HG02852 (cell line): ENCODE data around the gene MLF1.
"Not testable (repeated sequence)": the region's sequence is repeated elsewhere in the genome, so short reads cannot be mapped to it uniquely, and the experiment has no call there.

ENCODE experiments used
- ATAC-seq: cut with Tn5 transposase; IDR thresholded peaks from one replicate; pipeline ENCODE4 v1.9.1; 2021; ENCODE audit warnings: mild to moderate bottlenecking, moderate library complexity; ENCODE audit not compliant: unreplicated experiment

Gene MLF1, protein sequence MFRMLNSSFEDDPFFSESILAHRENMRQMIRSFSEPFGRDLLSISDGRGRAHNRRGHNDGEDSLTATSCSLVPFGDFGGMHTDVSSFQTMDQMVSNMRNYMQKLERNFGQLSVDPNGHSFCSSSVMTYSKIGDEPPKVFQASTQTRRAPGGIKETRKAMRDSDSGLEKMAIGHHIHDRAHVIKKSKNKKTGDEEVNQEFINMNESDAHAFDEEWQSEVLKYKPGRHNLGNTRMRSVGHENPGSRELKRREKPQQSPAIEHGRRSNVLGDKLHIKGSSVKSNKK

DNA sequence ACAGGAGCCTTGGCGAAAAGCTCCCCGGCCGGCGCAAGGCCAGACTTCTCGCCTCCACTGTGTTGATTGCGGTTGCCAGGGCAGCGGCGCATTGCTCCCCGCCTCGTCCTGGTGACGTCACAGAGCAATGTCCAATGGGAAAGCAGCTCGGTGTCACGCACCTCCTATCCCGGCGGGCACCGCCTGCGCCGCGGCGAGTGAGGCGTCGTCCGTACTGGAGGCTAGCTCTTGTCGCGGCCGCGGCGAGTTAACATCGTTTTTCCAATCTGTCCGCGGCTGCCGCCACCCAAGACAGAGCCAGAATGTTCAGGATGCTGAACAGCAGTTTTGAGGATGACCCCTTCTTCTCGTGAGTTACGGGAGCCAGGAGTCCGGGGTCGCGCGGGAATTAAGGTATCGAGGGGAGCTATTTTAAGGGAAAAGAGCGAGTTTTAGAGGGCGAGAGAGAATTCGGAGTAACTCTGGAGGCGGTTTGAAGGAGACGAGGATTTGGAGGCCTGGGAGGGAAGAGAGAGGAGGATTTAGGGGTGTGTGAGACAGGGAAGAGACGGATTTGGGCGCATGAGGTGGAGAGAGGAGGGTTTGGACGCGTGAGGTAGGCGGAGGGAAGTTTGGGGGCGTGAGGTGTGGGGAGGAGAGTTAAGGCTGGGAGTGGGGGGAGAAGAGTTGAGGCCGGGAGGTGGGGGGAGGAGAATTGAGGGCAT lies at the start of gene MLF1:
Gene MLF1, plus strand, starts transcription at position 196 of the 704 bp plus-strand sequence. Its CDS starts 107 bp downstream, at position 303.
- peak; percentile 100 for ATAC-seq

DNA sequence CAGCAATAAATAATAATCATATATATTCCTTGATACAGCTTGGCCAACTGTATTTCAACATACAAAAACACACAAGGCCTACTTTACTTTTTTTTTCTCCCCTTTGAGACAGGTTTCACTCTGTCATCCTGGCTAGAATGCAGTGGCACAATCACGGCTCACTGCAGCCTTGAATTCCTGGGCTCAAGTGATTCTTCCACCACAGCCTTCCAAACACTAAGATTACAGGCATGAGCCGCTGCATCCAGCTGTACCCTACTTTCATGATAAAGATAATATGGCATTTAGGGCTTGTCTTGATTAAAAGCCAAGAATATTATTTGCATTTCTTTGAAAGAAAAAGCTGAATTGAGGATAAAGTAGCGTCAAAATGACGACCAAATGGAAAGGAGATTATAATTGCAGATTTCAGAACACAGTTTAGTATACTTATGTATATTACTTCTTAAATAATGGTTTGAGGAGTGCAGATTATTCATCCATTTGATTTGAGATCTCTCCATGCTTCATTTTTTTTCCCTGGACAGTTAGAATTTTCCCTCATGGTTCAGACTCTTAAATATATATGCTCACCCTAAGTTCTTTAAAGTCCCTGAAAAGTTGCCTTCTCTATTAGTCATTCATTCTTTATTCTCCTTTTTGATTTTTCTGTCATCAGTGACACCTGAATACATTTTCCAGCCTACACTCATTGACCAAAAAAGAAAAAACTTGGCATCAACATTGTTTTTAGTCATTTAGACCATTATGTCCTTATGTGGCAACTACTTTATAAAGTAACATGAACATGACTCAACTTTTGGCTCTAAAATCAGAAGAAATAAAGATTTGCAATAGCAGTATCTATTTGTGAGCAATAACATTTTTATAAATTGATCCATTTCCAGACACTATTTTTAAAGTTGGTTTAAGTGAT lies 48.5 kb upstream of the MLF1 start:
- ATAC-seq = no peak

DNA sequence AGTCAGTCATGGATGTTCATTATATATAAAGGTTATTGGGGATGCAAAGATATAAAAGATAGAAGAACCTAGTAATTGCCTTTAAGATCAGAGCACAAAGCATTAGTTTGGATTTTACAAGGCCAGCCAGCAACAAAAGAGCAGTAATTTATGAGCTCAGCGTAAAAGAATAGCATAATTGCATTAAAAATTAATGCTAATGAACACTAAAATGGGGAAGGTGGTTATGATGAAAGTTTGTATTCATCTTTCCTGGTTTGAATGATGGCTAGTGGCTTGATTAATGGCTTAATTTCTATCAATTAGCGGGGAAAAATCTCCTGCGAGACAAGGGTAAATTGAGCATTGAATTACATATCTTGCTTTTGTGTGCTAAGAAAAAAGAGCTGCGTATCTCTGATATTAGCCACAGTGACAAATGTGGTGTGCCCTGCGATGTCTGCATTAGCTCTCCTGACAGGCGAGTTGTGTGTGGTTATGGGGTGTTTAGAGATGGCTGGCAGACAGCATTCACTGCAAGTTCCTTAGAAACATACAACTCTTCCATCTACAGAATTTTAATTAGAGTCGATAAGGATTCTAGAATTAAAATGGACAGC lies 42.8 kb upstream of the MLF1 start:
- no peak for ATAC-seq

DNA sequence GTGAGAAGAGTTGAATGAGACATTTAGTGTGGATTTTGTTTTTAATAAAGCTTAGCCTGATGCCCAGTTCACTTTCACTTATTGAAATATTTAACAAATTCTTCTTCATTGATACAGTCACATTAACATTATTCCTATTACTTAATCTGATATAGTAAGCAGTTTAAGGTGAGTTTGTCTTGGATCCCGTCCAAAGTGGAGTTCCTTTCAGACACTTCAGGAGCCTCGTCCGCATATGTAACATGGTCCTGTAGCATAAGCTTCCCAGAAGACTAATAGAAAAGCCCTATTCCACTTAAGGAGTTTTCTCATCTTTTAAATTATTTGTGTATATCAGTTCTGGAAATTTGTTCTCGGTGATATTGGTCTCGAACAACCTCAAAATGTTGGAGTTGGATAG lies 39.7 kb upstream of the MLF1 start:
- ATAC-seq = no peak

DNA sequence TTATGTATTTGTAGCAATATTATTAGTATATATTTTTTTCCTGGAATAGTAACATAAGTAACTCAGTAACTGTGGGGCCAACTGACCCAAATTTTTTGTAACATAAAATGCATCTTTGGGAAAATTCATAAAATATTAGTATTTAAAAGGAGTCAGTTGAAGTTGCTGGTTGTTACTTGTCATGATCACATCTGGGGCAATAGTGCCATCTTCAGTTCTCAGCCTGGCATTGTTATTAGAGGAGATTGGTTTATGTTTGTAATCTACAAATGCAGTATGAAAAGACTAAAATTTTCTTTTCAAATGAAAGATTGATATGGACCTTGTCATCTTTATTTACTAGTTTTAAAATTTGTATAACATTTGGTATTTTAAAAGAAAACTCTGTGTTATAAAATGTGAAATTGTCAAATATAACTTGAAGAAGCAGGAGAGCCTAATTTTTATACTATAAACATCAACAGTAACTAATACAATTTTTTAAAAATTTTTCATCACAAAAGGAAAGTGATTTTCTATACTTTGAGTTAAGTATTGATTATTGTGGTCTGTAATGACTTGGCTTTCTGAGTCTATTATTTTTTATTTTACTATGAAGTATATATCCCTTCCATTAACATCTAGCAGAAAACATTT lies 38.8 kb upstream of the MLF1 start:
- ATAC-seq = no peak

DNA sequence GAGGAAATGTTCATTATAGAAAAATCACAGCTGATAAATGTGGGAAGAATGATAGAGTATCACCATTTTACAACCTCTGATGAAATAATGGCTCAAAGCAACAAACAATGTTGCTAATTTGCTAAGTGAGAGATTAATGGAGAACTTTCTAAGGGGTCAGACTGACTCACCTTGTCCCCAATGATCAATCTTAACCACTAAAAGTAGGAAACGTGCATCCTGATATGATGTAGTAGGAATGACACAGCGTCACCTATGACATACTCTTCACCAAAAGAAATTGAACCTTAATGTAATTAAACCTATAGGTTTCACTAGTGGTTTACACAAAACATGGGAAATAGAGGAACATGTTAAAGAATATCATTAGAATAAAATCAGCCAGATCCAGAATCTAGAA lies 35.1 kb upstream of the MLF1 start:
- no peak for ATAC-seq

DNA sequence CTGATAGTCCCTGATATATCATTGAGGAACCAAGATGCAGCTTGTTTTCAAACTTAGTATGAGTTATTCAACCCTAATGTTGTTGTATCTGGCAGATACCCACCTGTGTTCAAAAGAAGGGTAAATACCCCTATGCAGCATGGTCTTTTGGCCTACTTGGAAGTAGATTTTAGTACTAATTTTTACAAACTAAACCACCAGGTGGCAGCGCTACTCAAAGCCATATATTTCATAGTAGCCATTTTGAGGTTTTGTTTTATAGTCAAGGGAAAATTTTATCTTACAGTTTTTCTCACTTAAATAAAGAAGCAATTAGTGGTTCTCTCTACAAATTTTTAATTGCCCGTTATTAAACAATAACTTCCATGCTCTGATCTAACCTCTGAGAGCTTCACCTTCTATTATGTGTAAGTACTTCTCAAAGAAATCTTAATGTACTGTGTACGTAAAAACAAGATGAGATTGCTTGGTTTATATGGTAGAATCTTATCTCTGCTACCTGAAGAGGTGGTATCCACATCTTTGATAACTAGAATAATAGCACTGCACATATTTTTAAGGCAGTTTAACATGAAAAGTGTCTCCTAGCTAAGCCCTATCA lies 31.5 kb upstream of the MLF1 start:
- peak; percentile 77 for ATAC-seq

DNA sequence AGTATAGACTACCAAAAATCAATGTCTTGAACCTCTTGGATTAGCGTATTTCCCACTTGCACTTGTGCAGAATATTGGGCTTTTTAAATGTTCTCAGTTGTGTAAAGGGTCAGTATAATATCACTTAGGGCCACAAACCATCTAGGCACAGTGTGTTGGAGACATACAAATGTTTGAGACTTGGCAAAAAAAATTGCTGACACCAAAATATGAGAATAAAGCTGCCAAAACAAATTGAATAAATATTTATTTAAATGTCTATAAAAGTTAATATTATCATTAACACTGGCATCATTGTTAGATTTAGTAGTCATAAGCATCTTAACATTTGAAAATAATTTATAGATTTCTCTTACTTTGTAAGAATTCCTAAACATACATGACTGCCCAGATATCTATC lies 30.9 kb upstream of the MLF1 start:
- no peak for ATAC-seq

DNA sequence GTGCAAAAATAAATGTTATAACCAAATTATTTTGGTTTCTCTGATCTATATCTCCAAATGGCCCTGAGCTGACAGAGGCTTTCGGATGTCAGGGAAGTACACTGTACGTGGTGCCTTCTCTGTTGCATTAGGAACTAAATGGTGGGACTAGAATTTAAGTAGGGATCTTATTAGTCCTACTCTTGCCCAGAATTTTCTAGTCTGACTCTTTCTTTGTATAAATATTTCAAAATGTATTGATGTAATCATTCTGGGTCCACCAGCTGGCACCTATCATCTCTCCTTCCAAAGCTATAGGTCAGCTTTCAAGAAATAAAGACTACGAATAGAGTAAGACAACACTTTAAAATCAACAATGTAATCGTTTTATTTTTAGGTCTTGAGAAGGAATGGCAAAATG lies 22.3 kb upstream of the MLF1 start:
- no peak for ATAC-seq

DNA sequence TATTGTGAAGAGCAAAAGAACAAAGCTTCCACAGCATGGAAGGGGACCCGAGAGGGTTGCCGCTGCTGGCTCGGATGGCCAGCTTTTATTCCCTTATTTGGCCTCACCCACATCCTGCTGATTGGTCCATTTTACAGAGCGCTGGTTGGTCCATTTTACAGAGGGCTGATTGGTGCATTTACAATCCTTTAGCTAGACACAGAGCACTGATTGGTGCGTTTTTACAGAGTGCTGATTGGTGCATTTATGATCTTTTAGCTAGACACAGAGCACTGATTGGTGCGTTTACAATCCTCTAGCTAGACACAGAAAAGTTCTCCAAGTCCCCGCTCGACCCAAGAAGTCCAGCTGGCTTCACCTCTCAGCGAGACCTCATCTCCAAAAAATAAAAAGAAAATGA lies 21.1 kb upstream of the MLF1 start:
- ATAC-seq = not testable (repeated sequence)

DNA sequence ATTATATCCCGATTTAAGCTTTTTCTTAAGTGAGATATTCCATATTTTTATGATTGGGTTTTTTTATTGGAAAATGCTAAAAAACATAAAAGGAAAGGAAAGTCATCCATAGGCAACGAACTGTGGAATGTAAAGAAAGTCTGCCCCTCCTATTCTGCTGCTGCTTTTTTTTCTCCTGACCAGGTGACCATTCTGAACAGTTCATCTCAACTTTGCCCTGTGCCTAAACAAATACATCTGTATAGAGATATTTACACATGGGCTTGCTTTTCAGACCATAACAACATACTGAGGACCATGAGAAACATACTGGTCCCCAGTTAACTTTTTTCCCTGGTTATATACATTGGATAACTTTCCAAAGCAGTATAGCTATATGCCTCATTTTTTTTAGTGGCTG lies 18.9 kb upstream of the MLF1 start:
- ATAC-seq = no peak

DNA sequence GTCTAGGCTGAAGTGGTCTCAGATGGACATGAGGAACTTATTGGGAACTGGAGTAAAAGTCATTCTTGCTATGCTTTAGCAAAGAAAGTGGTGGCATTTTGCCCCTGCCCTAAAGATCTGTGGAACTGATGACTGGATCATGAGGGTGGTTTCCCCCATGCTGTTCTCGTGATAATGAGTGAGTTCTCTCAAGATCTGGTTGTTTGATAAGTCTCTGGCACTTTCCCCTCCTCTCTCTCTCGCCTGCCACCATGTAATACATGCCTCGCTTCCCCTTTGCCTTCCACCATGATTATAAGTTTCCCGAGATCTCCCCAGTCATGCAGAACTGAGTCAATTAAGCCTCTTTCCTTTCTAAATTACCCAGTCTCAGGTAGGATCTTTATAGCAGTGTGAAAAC lies 11.5 kb upstream of the MLF1 start:
- no peak for ATAC-seq

DNA sequence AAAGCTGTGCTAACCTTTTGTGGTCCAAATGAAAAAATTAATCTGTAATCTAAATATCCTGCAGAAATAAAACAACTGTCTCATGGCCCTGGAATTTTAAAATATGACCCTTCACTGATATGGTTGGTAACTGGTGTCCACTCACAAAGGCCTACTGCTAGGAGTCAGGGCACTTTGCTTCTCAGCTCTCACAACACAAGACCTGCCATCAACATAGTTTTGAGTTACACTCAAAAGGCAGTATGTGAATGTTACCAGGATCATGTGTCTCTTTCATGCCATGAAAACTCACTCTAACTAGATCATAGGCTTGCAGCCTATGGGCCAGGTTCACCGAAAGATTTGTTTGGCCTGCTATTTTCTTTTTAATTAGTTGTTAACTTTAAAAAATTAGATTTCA lies 10.0 kb upstream of the MLF1 start:
- no peak for ATAC-seq

DNA sequence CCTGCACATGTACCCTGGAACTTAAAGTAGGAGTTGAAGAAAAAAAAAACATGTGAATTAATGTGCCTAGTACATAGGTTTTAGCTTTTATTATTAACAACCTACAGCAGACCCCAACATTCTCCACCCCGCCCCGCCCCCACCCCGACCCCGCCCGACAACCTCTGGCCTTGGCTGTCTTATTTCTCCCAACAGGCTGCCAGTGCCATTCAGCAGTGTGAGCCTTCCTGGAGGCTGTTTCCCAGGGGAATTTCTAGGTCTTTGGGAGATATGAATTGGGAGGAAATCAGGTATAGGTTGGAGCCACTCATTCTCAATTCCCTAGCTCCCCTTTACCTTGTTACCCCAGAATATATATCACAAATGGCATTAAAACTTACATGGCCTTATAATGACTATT lies 8.3 kb upstream of the MLF1 start:
- ATAC-seq = no peak

DNA sequence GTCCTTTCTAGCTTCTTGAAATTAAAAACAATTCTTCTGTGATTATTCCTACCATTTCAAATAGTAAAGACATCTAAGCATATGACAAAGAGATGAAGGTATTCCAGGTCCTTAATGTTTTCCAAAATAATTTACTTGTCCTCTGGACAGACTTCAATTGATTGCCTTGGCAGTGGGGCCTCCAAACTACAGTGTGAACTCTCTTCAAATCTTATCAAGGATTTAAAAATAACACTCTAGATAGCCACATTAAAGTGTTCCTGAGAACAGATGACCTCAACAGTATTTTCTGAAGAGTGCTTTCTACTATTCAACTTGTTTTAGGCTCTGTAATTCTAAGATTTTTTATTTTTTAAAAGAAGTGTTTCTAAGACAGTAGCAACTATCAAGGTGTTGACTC lies 7.9 kb upstream of the MLF1 start:
- ATAC-seq = no peak

DNA sequence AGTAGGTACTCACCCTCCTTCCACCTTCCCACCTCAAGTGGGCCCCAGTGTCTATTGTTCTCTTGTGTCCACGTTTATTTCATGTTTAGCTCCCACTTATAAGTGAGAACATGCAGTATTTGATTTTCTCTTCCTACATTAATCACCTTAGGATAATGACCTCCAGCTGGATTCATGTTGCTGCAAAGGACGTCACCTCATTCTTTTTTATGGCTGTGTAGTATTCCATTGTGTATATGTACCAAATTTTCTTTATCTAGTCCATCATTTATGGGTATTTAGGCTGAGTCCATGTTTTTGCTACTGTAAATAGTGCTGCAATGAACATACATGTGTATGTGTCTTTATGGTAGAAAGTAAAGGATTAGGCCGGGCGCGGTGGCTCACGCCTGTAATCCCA lies 5.9 kb upstream of the MLF1 start:
- no peak for ATAC-seq

DNA sequence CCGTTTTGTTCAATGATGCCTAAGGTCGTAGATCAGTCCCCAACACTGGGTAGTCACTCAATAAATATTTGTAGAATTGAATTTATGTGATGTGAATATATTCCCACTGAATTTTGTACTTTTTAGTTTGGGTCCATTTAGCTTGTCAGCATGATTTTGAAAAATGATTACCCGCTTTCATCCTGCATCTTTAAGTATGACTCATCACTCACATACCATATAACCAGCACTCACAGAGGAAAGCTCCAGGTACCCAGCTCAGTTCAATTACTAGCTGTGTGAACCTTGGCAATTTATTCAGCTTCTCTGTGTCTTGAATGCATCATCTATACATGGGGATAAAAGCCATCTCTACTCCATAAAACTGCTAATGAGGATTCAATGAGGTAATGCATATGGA lies 2.2 kb upstream of the MLF1 start:
- ATAC-seq = no peak

DNA sequence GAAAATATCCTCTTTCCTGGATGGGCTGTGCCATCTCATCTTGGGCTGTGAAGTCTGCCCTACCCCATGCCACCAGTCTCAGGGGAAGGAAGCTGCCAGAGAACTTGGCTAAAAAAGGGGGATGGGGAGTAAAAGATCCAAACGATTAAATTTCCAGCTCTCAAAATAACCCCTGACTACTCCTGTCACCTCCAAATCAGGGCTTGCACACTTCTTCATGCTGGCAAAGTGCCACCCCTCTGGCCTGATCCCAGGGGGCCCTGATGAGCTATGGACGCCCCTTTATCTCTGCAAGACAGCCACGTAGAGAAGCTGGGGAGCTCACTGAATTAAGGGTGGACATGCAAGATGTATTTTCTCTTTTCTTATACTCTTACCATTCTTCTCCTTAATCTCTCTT lies 1.2 kb upstream of the MLF1 start:
- ATAC-seq = no peak

DNA sequence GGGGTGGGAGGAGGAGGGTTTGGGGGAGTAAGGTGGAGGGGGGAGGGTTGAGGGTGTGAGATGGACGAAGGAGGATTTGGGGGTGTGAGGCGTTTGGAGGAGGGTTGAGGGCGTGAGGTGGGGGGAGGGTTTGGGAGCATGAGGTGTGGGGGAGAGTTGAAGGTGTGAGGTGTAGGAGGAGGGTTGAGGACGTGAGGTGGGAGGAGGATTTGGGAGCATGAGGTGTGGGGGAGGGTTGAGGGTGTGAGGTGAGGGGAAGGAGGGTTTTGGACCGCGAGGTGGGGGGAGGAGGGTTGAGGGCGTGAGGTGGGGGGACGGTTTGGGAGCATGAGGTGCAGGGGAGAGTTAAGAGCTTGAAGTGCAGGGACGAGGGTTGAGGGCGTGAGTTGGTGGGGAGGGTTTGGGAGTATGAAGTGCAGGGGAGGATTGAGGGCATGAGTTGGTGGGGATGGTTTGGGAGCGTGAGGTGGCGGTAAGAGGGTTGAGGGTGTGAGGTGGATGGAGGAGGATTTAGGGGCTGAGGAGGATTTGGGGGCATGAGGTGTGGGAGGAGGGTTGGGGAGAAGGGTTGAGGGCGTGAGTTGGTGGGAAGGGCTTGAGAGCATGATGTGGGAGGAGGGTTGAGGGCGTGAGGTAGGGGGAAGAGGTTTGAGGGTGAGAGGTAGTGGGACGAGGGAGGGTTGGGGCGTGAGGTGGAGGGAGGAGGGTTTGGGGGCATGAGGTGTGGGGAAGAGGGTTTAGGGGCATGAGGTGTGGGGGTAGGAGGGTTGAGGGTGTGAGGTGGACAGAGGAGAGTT lies 1.2 kb downstream of the MLF1 start:
- ATAC-seq = no peak

DNA sequence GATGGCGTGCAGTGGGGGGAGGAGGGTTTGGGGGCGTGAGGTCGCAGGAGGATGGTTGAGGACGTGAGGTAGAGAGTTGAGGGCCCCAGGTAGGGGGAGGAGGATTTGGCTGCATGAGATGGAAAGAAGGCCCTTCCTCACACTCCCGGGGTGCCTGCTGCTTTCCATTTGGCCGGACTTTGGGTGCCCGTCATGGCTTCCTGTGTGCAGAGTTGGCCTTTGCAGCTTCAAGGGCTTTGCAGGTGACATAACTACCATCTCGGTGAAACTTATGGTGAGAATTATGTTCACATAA lies 1.7 kb downstream of the MLF1 start:
- no peak for ATAC-seq
